WTC11 (cell line): Measurements from ENCODE around the gene GPS2. TPM values are rescaled to one million over a fixed set of nuclear protein-coding genes. Genes with fewer than 3 reads are reported as not detected.

Source experiments
- ATF1 ChIP-seq: sonication (generic); formaldehyde crosslinking; IDR thresholded peaks from 2 replicates; pipeline ENCODE4 v1.8.1; 2023; ENCODE audit warnings: mild to moderate bottlenecking, moderate library complexity, missing genetic modification reagents
- CREM ChIP-seq: sonication (generic); formaldehyde crosslinking; IDR thresholded peaks from 2 replicates; pipeline ENCODE4 v1.8.1; 2022; ENCODE audit warnings: mild to moderate bottlenecking, missing genetic modification reagents, moderate library complexity
- E2F1 ChIP-seq: sonication (generic); formaldehyde crosslinking; IDR thresholded peaks from 2 replicates; pipeline ENCODE4 v1.8.0; 2022; ENCODE audit warnings: mild to moderate bottlenecking, missing genetic modification reagents
- ELF4 ChIP-seq: sonication (generic); formaldehyde crosslinking; IDR thresholded peaks from 2 replicates; pipeline ENCODE4 v1.8.1; 2022; ENCODE audit warnings: low read depth, mild to moderate bottlenecking, moderate library complexity, missing genetic modification reagents
- FOXK1 ChIP-seq: sonication (generic); formaldehyde crosslinking; IDR thresholded peaks from 2 replicates; pipeline ENCODE4 v1.8.0; 2022; ENCODE audit warnings: mild to moderate bottlenecking, moderate library complexity, missing genetic modification reagents
- GRHL2 ChIP-seq: fragments of 250-450 bp; sonication (Bioruptor Pico); IDR thresholded peaks from 2 replicates; pipeline ENCODE4 v1.8.0; 2022; ENCODE audit warnings: mild to moderate bottlenecking, moderate library complexity; ENCODE audit not compliant: insufficient replicate concordance, severe bottlenecking
- HMGXB4 ChIP-seq: sonication (generic); formaldehyde crosslinking; IDR thresholded peaks from 2 replicates; pipeline ENCODE4 v1.8.1; 2023; ENCODE audit warnings: mild to moderate bottlenecking, moderate library complexity, missing genetic modification reagents
- KAT7 ChIP-seq: sonication (generic); formaldehyde crosslinking; IDR thresholded peaks from 2 replicates; pipeline ENCODE4 v1.8.1; 2023; ENCODE audit warnings: missing genetic modification reagents, mild to moderate bottlenecking, borderline replicate concordance
- MYBL2 ChIP-seq: sonication (generic); formaldehyde crosslinking; IDR thresholded peaks from 2 replicates; pipeline ENCODE4 v1.8.1; 2023; ENCODE audit warnings: mild to moderate bottlenecking, moderate library complexity, missing genetic modification reagents
- SP1 ChIP-seq: sonication (generic); formaldehyde crosslinking; conservative IDR thresholded peaks from 2 replicates; pipeline ENCODE4 v1.8.1; 2022; ENCODE audit warnings: missing genetic modification reagents
- STAT6 ChIP-seq: sonication (generic); formaldehyde crosslinking; conservative IDR thresholded peaks from 2 replicates; pipeline ENCODE4 v1.8.1; 2023; ENCODE audit warnings: mild to moderate bottlenecking, low read depth, missing genetic modification reagents, moderate library complexity
- TEAD4 ChIP-seq: sonication (generic); formaldehyde crosslinking; IDR thresholded peaks from 2 replicates; pipeline ENCODE4 v1.8.0; 2022; ENCODE audit warnings: mild to moderate bottlenecking, missing genetic modification reagents
- TP53 ChIP-seq: sonication (generic); formaldehyde crosslinking; IDR thresholded peaks from 2 replicates; pipeline ENCODE4 v1.8.1; 2023; ENCODE audit warnings: mild to moderate bottlenecking, missing genetic modification reagents
- ZNF219 ChIP-seq: sonication (generic); formaldehyde crosslinking; IDR thresholded peaks from 2 replicates; pipeline ENCODE4 v1.8.0; 2023; ENCODE audit warnings: missing genetic modification reagents, mild to moderate bottlenecking, borderline replicate concordance
- ZNF232 ChIP-seq: sonication (generic); formaldehyde crosslinking; IDR thresholded peaks from 2 replicates; pipeline ENCODE4 v1.8.0; 2022; ENCODE audit warnings: mild to moderate bottlenecking, missing genetic modification reagents
- ZNF263 ChIP-seq: sonication (generic); formaldehyde crosslinking; IDR thresholded peaks from 2 replicates; pipeline ENCODE4 v1.8.1; 2022; ENCODE audit warnings: low read depth, mild to moderate bottlenecking, moderate library complexity, missing genetic modification reagents
- ZNF317 ChIP-seq: sonication (generic); formaldehyde crosslinking; IDR thresholded peaks from 2 replicates; pipeline ENCODE4 v1.8.1; 2023; ENCODE audit warnings: low read depth, mild to moderate bottlenecking, moderate library complexity, missing genetic modification reagents, borderline replicate concordance
- ZNF423 ChIP-seq: fragments of 250-450 bp; sonication (Bioruptor Pico); IDR thresholded peaks from 2 replicates; pipeline ENCODE4 v2.1.2; 2022; ENCODE audit warnings: mild to moderate bottlenecking, moderate library complexity
- ZNF425 ChIP-seq: fragments of 250-450 bp; sonication (Bioruptor Pico); conservative IDR thresholded peaks from 2 replicates; pipeline ENCODE4 v1.9.0; 2021; ENCODE audit warnings: mild to moderate bottlenecking
- ZNF512 ChIP-seq: sonication (generic); formaldehyde crosslinking; IDR thresholded peaks from 2 replicates; pipeline ENCODE4 v1.8.1; 2022; ENCODE audit warnings: missing genetic modification reagents, borderline replicate concordance
- ZNF532 ChIP-seq: fragments of 250-450 bp; sonication (Bioruptor Pico); IDR thresholded peaks from 2 replicates; pipeline ENCODE4 v1.9.0; 2021; ENCODE audit warnings: mild to moderate bottlenecking, borderline replicate concordance
- ZSCAN18 ChIP-seq: fragments of 250-450 bp; sonication (Bioruptor Pico); IDR thresholded peaks from 2 replicates; pipeline ENCODE4 v2.1.2; 2022; ENCODE audit warnings: mild to moderate bottlenecking, moderate library complexity
- total RNA-seq: library from RNA; stranded (reverse); gene quantifications from 3 replicates; pipeline ENCODE4 v1.2.3, GENCODE V29; 2021

Gene GPS2
- total RNA-seq, 1 experiment from 2014 or later, result 55.9 TPM

GRCh38 chr17:7314719-7315569 is at the start of gene GPS2 (continued):
- TF ChIP-seq ZNF512 (CRISPR knock-in tag), result no peak
- TF ChIP-seq ZNF219 (CRISPR knock-in tag), result no peak
- TF ChIP-seq GRHL2 (CRISPR knock-in tag), result no peak
- TF ChIP-seq KAT7 (CRISPR knock-in tag), result 0 out of 2 replicates have a peak, but pooled peaks have one; percentile 62
- TF ChIP-seq ELF4 (CRISPR knock-in tag), result no peak
- no peak for TF ChIP-seq ZNF317
- TF ChIP-seq HMGXB4 (CRISPR knock-in tag), result peak; percentile 78; the same call in 1 of the 2 replicates
- TF ChIP-seq ATF1 (CRISPR knock-in tag), result 0 out of 2 replicates have a peak, but pooled peaks have one; percentile 80
- no peak for TF ChIP-seq E2F1 (CRISPR knock-in tag)
- peak; percentile 96 for TF ChIP-seq FOXK1 (CRISPR knock-in tag)
- no peak for TF ChIP-seq ZSCAN18 (CRISPR knock-in tag)
- TF ChIP-seq ZNF232, result peak; percentile 76; the same call in 1 of the 2 replicates
- 0 out of 2 replicates have a peak, but pooled peaks have one; percentile 72 for TF ChIP-seq TP53
- peak; percentile 92 for TF ChIP-seq SP1
- peak; percentile 86 for TF ChIP-seq MYBL2 (CRISPR knock-in tag)
- TF ChIP-seq TEAD4 (CRISPR knock-in tag), result peak; percentile 44; the same call in 1 of the 2 replicates
- TF ChIP-seq ZNF532 (CRISPR knock-in tag), result 0 out of 2 replicates have a peak, but pooled peaks have one; percentile 65
- no peak for TF ChIP-seq ZNF425 (CRISPR knock-in tag)
- no peak for TF ChIP-seq ZNF423 (CRISPR knock-in tag)
- TF ChIP-seq ZNF263, result no peak
- no peak for TF ChIP-seq STAT6
- TF ChIP-seq CREM (CRISPR knock-in tag), result peak; percentile 98
